Measurements from ENCODE around the gene RNF114. TPM values are rescaled to one million over a fixed set of nuclear protein-coding genes. Genes with fewer than 3 reads are reported as not detected.

Gene RNF114
- total and polyA plus RNA-seq, 7 donors, result 30.8 to 104 (median 79.7) TPM

- WGBS, 3 donors, result 57 to 77% (median 64%) methylated on average over 3 of the region's 3 CpGs
- no peak for DNase-seq
- H3K4me1 ChIP-seq, result peaks cover 63% of the 10 kb centered on the region
- intact Hi-C loops (cut with DNase I), result no loop called here
- no peak for ATAC-seq
- H3K27ac ChIP-seq, result no peak overlapping the region
- H3K9me3 ChIP-seq, result no peaks in the 10 kb centered on the region
- H3K36me3 ChIP-seq (ENCODE audit: insufficient read depth in 1 of 2, low read depth in 1 of 2), result peaks cover 11 to 88% of the 10 kb centered on the region in 2 donors
- no peak for TF ChIP-seq CTCF (IDR thresholded peaks at IDR 0.05)
- H3K27me3 ChIP-seq (ENCODE audit: insufficient read depth in 3 of 3, low read length in 2 of 3), result no peaks in the 10 kb centered on the region
- H3K4me3 ChIP-seq, result no peak overlapping the region
Measured at GRCh38 chr20:49942303-49942702, 6.1 kb downstream of the RNF114 start.

GRCh38 chr20:49942942-49943341 is 6.7 kb downstream of the RNF114 start:
- DNase-seq (no peak), ATAC-seq (no peak)
- WGBS, 3 donors, result 90 to 98% (median 91%) methylated on average over 3 of the region's 3 CpGs
- TF ChIP-seq CTCF (IDR thresholded peaks at IDR 0.05), result no peak
- Histone ChIP-seq H3K4me3 (no peak overlapping the region), H3K27ac (no peak overlapping the region), H3K9me3 (no peaks in the 10 kb centered on the region), H3K36me3 (ENCODE audit: insufficient read depth in 1 of 2, low read depth in 1 of 2) (peaks cover 11 to 92% of the 10 kb centered on the region in 2 donors), H3K27me3 (ENCODE audit: insufficient read depth in 3 of 3, low read length in 2 of 3) (no peaks in the 10 kb centered on the region), H3K4me1 (peaks cover 57% of the 10 kb centered on the region)
- intact Hi-C loops (cut with DNase I), result no loop called here

- Histone ChIP-seq H3K27me3 (ENCODE audit: insufficient read depth in 3 of 3, low read length in 2 of 3) (no peaks in the 10 kb centered on the region), H3K4me3 (no peak overlapping the region), H3K4me1 (peaks cover 33% of the 10 kb centered on the region), H3K9me3 (no peaks in the 10 kb centered on the region), H3K36me3 (ENCODE audit: insufficient read depth in 1 of 2, low read depth in 1 of 2) (peaks cover 11 to 95% of the 10 kb centered on the region in 2 donors), H3K27ac (no peak overlapping the region)
- ATAC-seq, result peak in 2 of 4 donors; percentile 53 to 82
- intact Hi-C loops (cut with DNase I), result no loop called here
- DNase-seq, result no peak
- 55 to 69% (median 62%) methylated on average over 3 of the region's 3 CpGs for WGBS, 3 donors
- TF ChIP-seq CTCF (IDR thresholded peaks at IDR 0.05), result no peak
Measured at GRCh38 chr20:49945306-49945700, 9.1 kb downstream of the RNF114 start.

- no peak for DNase-seq
- no peak overlapping the region for H3K4me3 ChIP-seq
- H3K27ac ChIP-seq, result no peak overlapping the region
- H3K4me1 ChIP-seq, result peaks cover 27% of the 10 kb centered on the region
- no peak for TF ChIP-seq CTCF (IDR thresholded peaks at IDR 0.05)
- intact Hi-C loops (cut with DNase I), result no loop called here
- H3K36me3 ChIP-seq (ENCODE audit: insufficient read depth in 1 of 2, low read depth in 1 of 2), result peaks cover 11 to 96% of the 10 kb centered on the region in 2 donors
- ATAC-seq, result no peak
- WGBS, 3 donors, result 94 to 95% (median 94%) methylated on average over 10 of the region's 10 CpGs
- H3K9me3 ChIP-seq, result no peaks in the 10 kb centered on the region
- no peaks in the 10 kb centered on the region for H3K27me3 ChIP-seq (ENCODE audit: insufficient read depth in 3 of 3, low read length in 2 of 3)
Measured at GRCh38 chr20:49945701-49946477, 9.7 kb downstream of the RNF114 start.

Data from psoas muscle (tissue), 8 donors.